Stimulated activated CD4-positive, alpha-beta T cell treated with anti-CD3 and anti-CD28 coated beads, Interleukin-1b, Interleukin-23, amount 100 ng/mL, for 4 hours (primary cell): Measurements from ENCODE around the gene SFN.
"Not testable (repeated sequence)": the region's sequence is repeated elsewhere in the genome, so short reads cannot be mapped to it uniquely, and the experiment has no call there.

Source experiments
- DNase-seq, 2 donors: peaks; one replicate each; pipeline ENCODE4 v3.0.0-alpha.2; 2020; ENCODE audit warnings: low read depth in 2 of 2

SFN gene

DNA sequence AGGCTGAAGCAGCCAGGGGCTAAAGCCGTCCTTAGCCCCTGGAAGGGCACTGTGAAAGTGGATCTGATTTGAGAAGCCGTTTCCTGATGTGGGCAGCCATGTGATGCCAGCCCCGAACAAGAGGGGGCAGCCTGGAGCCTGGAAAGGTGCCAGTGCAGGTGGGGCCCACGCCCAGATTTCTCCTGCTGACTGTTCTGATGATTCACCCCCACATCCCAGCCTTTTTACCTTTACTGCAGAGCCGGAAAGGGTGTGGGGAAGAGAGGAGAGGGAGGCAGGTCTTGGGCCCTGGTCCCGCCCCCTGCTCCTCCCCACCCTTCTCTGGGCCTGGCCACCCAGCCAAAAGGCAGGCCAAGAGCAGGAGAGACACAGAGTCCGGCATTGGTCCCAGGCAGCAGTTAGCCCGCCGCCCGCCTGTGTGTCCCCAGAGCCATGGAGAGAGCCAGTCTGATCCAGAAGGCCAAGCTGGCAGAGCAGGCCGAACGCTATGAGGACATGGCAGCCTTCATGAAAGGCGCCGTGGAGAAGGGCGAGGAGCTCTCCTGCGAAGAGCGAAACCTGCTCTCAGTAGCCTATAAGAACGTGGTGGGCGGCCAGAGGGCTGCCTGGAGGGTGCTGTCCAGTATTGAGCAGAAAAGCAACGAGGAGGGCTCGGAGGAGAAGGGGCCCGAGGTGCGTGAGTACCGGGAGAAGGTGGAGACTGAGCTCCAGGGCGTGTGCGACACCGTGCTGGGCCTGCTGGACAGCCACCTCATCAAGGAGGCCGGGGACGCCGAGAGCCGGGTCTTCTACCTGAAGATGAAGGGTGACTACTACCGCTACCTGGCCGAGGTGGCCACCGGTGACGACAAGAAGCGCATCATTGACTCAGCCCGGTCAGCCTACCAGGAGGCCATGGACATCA, at the start of gene SFN:
SFN (plus strand) TSS at position 369 of the 904 bp plus-strand sequence; CDS start at position 433, 64 bp downstream.
- peak; percentile 28 to 35 for DNase-seq

GRCh38 chr1:26814377-26814776, 48.6 kb upstream of the SFN start:
- DNase-seq, result no peak

- DNase-seq, result no peak
Measured at GRCh38 chr1:26814893-26815292, 48.1 kb upstream of the SFN start.

GRCh38 chr1:26820784-26821269, 42.1 kb upstream of the SFN start:
- no peak for DNase-seq

GRCh38 chr1:26822737-26823395, 40.1 kb upstream of the SFN start:
- DNase-seq, result no peak

DNA sequence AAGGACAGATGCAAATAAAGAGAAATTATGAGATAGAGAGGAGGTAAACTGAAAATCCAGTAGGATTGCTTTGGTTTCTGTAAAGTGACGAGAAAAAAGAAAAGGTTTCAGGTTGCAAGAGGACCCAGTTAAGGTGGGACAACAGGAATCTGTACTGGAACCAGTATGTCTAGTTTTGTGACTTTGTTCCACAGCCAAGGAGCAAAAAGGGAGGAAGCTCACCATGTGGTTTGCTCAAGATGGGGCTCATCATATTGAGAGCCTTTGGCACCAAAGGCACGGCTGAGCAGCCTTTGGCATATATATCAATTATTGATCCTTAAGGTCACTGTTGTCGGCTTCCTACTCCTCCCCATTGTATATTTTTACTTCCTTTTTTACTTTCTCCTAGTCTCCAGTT, 38.2 kb upstream of the SFN start:
- DNase-seq, result no peak

DNA sequence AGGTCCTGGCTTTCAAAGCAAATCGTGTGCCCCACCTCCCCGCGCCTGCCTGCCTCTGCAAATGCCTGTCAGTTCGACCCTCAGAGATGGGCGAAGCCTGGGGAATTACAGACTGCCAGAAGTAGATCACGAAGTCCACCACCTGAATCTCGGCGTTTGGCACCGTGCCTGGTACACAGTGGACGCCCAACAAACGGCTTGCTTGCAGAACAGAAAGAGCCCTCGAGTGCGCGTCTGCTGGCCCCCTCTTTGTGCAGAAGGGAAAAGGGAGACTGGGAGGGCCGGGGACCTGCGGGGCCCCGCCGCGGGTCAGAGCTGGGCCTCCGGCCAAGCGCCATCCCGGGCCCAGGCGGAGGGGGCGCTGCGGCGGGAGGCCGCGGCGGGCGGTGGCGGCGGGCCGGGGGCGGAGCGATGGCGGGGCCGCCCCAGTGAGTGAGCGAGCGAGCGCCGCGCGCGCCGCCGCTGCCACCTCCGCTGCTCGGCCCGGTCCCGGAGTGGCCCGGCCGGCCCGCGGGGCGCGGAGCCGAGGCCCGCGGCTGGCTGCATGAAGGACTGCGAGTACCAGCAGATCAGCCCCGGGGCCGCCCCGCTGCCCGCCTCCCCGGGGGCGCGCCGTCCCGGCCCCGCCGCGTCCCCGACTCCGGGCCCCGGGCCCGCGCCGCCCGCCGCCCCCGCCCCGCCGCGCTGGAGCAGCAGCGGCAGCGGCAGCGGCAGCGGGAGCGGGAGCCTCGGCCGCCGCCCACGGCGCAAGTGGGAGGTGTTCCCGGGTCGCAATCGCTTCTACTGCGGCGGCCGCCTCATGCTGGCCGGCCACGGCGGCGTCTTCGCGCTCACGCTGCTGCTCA, 36.5 kb upstream of the SFN start, which contains the start of gene ZDHHC18:
ZDHHC18 (plus strand) TSS at position 428 of the 845 bp plus-strand sequence; CDS start at position 545, 117 bp downstream.
- peak; percentile 54 to 72 for DNase-seq

- no peak for DNase-seq
Measured at GRCh38 chr1:26827106-26827604, 35.8 kb upstream of the SFN start.

GRCh38 chr1:26827663-26828062, 35.3 kb upstream of the SFN start:
- no peak for DNase-seq

- peak in 1 of 2 donors; percentile 24 for DNase-seq
Measured at GRCh38 chr1:26828411-26828991, 34.4 kb upstream of the SFN start.

DNA sequence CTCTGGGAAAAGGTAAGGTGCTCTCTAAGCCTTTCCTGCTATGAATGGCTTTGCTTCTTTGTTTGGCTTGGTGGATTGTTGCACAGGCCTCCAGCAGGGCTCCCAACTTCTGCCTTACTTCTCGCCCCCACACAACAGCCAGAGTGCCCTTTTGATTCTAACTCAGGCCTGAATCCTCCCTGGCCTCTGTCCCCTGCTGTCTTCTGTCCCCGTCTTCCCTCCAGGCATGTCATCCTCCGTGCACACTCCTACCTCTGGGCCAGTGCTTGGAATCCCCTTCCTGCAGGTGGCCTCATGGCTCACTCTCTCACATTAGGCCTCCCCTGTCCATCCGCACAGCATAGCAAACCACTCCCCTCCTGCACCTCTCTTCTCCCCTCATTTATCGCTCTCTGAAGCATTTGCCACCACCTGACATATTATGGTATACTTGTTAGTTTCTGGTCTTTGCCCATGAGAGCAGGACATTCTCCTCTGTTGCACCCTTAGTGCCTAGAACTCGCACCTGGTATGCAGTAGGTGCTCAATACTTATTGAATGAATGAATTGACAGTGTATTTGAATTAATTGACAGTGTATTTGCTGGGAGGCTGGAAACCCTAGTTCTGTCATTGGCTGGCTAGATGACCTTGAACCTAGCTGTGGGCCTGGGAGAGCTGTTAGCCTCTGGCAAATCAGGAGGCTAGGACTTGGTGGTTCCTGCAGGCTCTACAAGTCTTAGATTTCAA, 33.6 kb upstream of the SFN start:
- DNase-seq, result no peak

GRCh38 chr1:26831059-26831458, 31.9 kb upstream of the SFN start:
- no peak for DNase-seq

DNA sequence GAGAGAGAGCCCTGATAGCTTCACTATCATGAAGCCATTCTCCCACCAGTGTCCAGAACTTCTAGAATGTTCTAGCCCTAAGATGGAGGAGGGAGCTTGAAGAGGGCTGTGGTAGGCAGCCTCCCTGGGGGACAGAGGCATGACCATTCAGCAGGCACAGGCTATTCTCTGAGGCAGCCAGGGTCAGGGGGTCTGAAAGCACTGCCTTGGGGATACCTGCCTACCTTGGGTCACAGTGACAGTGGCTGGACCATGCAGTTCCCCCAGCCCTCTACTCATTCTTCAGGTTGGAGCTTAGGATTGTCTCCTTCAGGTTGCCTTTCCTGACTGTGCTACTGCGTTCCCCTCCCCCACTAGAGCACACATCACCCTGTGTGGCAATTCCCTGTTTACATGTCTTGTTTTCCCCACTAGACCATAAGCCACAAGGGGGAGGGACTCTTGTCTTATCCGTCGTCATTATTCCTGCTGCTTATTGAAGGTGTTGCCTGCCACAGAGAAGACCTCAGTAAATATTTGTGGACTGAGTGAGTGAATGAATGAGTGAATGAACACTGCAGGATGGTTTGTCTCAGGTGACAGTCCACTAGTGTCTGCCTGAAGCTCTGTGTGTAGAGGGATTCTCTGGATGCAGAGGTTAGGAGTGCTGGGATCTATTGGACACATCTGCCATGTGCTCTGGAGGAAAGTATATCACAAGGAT, 31.3 kb upstream of the SFN start:
- DNase-seq, result no peak

GRCh38 chr1:26832249-26832960, 30.5 kb upstream of the SFN start:
- DNase-seq, result no peak

DNA sequence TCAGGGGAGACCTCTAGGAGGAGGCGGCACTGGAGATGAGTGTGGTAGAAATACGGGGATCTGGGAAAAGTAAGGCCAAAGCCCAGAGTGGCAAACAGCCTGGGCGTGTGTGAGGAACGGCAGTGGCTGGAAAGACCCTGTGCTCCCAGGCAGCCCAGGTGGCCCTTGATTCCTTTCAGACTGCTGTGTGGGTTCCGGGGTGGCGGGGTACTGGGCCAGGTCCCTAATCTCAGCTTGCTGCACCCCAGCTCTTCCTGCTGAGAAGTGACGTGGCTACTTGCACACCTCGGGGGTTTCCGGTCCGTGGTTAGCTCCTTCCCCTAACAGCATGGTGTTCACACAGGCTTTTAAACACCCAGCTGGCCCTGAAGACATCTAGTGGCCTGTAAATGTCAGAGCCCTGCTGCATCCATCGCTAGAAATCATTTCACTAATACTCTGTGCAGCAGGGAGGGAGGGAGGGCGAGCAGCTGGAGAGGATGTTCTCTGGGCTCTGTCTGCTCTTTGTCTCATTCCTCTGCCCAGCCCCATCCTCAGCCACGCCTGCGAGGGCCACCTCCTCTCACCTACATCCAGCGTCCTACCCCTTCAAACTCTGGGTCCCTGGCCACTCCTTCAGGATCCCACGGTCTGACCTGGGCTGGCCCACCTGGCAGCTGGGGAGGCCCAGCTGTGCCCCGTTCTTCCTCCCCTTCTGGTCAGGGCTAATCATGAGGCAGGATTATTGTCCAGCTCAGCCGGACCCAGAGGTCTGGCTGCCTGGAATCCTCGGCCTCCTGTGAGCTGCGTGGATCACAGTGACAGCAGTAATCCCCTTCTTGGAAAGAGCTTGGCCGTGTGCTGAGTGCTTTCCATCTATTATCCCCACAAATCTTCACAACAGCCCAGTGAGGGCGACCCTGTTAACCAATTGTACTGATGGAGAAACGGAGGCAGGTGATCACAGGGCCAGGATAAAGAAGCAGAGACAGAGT, 29.2 kb upstream of the SFN start:
- peak; percentile 64 to 75 for DNase-seq

- not testable (repeated sequence) for DNase-seq
Measured at GRCh38 chr1:26837665-26838064, 25.3 kb upstream of the SFN start.

DNA sequence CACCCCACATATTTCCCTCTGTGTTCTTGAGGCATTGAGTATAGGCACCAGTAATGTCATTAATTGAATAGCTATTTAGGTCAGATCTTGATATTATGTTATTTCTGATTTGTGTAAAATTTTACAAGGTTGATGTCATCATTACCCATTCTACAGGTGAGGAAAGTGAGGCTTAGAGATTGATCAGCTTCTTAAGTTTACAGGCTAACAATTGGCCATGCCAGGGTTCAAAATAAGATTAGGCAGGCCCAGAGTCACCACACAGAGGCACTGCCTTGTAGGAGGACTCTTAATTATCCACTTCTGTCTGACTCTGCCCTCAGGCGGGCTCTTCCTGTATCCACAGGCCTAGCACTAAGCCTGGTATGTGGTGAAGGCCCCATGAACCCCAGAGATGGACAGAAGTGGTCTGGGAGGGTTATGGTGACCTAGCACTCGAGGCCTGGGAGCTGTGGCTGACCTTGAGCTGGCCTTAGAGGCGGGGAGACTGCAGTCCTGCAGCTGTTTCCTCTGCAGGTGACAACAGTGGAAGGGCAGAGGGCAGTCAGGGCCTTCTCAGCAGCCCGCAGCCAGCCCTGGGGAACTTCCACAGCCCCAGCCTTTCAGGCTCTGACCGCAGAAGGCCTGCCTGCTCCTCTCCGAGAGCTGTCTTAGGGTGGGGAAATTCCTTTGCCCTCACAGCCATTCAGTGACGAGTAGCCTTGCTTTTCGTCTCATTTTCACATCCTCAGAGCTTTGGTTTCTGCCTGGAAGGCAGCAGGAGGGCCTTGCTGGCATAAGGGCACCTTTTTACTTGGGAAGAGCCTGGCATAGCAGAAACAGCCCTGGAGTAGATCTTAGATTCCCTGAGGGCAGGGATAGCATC, 24.2 kb upstream of the SFN start:
- DNase-seq, result peak; percentile 28
